ENCODE measurements around the gene ATP2C2.
"Not testable (repeated sequence)": the region's sequence is repeated elsewhere in the genome, so short reads cannot be mapped to it uniquely, and the experiment has no call there.

Gene ATP2C2

DNA sequence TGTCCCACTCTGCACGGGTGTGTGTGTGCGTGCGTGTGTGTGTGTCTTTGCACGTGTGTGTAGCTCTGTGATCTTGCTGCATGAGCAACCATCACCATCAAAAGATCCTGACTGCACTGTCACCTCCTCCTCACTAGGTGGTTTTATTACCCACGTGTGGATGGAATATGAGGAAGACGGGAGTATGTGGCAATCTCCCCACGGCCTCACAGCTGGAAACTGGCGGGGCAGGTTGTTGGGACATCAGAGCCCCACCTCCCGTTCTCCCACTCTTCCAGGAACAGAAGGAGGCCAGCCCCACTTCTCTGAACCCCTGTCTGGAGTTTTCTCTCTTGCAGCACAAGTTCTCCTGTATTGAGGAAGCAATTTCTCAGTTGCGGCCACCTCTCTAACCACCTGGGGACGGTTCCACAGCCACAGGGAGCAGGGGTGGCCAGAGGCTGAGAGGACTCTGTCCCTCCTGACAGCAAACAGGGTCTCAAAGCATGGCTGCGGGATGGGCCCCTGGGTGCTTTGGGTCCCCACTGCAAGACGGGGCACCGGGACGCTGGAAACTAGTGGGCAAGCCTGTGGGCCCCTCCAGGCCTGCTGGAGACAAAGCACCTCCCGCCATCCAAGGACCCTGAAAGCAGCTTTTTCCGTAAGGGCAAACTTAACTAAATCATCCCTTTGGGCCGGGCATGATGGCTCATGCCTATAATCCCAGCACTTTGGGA lies 27.9 kb upstream of the ATP2C2 start:
- DNase-seq, result no peak

- no peak for DNase-seq
These were observed 26.6 kb upstream of the ATP2C2 start for GRCh38 chr16:84341528-84342295.

- not testable (repeated sequence) for DNase-seq
These were observed 24.5 kb upstream of the ATP2C2 start for GRCh38 chr16:84343800-84344199.

DNA sequence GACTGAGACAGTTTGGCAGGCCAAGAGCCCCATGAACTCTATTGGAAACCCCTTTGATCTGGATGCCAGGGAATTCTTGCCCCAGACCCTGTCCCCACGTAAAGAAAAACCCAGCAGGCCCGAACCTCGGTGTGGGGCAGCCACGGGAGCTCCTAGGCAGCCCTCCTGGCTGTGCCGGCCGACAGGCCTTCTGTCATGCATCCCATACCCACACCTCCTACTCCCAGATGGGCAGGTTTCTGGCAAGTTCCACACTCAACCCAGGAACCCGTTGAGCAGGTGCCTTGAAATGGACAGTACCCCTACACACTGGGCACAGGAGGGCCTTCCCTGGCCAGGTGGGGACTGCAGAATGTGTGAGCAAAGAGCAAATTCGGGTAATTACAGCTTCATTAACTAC lies 23.6 kb upstream of the ATP2C2 start:
- no peak for DNase-seq

GRCh38 chr16:84347161-84347560 lies 21.2 kb upstream of the ATP2C2 start:
- DNase-seq, result no peak

- DNase-seq, result no peak
These were observed 19.9 kb upstream of the ATP2C2 start for GRCh38 chr16:84348386-84348888.

DNA sequence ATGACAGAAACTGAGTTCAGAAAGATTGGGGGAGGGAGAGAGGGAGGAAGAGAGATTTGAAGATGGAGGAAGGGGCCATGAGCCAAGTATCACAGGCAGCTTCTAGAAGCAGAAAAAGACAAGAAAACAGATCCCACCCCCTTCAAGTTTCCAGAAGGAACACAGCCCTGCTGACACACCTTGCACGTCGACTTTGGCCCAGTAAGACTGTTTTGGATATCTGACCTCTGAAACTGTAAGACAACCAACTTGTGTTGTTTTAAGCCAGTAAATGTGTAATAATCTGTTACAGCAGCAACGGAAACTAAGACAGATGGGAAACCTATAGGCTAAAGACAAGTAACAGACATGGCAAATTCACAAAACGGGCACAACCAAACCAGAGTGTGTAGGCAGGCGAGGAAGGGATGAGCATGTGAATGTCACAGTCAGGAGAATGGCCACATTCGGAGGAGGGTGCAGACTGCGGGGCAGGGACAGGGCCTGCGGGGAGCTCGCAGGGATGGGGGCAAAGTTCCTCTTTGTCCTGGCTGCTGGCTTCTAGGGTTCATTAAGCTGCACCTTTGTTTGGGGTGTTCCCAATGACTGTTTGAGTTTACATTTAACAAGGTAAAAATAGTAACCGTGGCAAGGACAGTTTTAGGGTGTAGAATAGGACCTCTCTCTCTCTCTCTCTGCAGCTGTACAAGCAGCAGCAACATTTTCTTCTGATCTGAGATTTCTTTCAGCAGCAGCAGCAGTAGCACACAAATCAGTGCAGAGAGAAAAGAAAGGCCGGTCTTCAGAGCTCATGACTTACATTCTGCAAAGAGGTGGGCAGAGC lies 18.3 kb upstream of the ATP2C2 start:
- DNase-seq, result no peak

DNA sequence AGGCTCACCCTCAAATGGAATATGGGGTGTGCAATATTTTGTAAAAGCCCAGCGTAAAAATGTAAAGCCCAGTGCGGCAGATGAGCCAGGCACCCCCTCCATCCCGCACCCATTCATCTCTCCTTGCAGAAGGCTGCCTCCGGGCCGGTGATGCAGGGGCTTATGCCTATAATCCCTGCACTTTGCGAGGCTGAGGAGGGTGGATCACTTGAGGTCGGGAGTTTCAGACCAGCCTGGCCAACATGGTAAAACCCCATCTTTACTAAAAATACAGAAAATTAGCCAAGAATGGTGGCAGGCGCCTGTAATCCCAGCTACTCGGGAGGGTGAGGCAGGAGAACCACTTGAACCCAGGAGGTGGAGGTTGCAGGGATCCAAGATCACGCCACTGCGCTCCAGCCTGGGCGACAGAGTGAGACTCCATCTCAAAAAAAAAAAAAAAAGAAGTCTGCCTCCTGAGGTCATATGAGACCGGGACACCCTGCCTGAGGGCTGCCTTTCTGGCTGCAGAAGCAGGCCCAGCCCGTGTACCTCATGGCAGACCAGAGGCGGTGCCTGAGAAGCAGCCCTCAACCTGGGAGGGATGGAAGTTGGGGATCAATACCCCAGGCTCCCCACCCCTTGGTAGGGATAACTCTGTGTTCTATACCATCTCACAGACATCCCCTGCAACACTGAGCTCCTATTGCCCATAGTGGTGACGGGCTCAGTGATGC lies 17.5 kb upstream of the ATP2C2 start:
- DNase-seq, result no peak

DNA sequence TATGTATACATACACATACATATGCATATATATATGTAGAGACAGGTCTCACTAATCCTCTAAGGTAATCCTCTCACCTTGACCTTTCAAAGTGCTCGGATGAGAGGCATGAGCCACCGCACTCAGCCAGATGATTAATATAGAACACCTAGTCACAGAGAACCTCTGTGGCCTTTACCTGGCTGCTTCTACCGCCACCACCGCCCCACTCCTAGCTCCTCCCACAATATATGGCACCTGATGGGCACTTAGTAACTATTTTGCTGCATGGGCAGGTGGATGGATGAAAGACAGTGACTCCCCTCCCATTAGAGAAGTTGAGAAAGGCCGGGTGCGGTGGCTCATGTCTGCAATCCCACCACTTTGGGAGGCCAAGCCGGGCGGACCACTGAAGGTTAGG lies 16.7 kb upstream of the ATP2C2 start:
- DNase-seq, result no peak

DNA sequence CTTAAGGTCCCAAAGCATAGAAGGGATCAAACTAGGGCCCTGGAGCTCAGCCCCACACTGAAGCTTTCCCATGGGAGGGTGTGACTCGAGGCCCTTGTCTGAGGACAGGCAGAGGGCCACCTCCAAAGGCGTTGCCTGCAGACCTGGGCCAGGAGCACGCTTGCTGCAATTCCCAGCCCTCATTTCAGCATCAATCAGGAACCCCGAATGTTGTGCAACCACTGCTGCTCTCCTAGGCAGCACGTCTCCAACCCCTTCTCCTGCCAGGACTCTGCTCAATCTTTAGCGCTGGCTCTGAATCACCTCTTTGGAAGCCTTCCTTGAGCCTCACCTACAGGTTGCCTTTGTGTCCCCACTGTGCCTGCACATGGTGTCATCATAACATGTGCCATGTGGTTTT lies 14.0 kb upstream of the ATP2C2 start:
- no peak for DNase-seq

DNA sequence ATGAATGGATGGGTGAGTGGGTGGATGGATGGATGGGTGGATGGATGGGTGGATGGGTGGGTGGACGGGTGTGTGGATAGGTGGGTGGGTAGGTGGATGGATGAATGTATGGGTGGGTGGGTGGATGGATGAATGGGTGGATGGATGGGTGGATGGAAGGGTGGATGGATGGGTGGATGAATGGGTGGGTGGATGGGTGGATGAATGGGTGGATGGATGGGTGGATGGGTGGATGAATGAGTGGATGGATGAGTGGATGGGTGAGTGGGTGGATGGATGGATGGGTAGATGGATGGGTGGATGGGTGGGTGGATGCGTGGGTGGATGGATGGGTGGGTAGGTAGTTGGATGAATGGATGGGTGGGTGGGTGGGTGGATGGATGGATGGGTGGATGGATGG lies 13.2 kb upstream of the ATP2C2 start:
- no peak for DNase-seq

DNA sequence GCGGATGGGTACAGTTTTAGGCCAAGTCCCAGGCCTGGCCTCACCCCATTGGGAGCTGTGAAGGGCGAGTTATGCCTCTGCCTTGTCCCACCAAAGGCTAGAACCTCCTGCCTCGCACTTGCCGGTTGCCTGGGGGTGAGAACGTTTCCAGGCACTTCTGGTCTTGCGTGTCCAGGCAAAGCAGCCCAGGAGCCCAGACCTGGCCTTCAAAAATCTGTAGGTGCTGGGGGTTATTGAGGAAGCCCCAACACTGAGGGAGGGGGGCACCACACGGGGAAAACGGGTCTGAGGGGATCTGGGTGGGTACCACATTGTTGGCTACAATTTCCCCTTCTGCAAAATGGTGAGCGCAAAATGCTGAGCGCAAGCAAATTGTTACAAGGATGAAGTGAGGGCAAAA lies 12.2 kb upstream of the ATP2C2 start:
- DNase-seq, result no peak

GRCh38 chr16:84356591-84357116 lies 11.7 kb upstream of the ATP2C2 start:
- DNase-seq, result no peak

DNA sequence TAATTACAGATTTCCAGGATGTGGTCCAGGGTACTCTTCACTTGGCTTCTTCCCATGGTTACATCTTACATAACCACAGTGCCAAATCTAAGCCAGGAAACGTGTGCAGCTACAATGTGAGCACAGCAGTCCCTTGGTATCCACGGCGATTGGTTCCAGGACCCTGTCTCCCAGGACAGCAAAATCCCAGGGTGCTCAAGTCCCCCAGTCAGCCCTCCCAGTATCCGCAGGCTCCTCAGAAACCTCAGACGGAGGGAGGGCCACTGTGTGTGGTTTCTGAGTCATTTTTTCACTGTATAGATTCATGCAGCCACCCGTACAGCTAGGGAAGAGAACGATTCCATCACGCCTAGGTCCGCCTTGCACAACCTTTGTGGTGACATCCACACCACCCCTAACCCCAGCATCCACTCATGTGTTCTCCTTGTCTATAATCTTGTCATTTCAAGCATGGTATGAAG lies 11.1 kb upstream of the ATP2C2 start:
- DNase-seq, result no peak

GRCh38 chr16:84358601-84359295 lies 9.6 kb upstream of the ATP2C2 start:
- no peak for DNase-seq

GRCh38 chr16:84359326-84359725 lies 9.0 kb upstream of the ATP2C2 start:
- DNase-seq, result no peak

DNA sequence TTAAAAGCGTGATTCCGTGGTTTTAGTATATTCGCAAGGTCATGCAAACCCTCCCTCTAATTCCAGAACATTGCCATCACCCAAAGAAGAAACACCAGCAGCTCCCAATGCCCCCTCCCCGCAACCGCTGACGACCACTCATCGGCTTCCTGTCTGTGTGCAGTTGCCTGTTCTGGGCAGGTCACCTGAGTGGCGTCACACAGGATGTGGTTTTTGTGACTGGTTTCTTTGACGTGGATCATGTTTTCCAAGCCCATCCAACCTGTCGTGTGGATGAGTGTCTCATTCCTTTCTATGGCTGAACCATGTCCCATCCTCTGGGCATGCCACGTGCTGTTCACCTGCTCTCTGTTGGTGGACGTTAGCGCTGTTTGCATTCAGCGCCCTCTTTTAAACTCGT lies 8.2 kb upstream of the ATP2C2 start:
- no peak for DNase-seq

DNA sequence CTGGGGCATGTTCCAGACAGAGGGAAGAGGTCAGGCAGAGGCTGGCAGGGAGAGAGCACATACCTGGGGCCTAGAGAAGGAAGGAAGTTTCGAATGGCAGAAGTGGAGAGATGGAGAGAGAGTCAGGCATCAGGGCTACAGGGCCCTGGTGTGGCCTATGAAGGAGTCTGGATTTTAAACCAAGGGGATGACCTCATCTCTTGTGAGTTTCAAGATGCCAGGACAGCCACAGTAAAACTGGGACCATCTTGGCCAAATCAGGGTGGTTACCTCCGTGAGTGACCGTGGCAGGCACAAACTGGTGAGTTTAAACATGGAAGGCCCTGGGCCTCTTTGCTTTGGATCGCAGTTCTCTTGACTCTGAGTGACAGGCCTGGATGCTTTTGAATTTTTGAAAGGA lies 7.6 kb upstream of the ATP2C2 start:
- DNase-seq, result no peak

GRCh38 chr16:84361546-84361945 lies 6.8 kb upstream of the ATP2C2 start:
- no peak for DNase-seq

DNA sequence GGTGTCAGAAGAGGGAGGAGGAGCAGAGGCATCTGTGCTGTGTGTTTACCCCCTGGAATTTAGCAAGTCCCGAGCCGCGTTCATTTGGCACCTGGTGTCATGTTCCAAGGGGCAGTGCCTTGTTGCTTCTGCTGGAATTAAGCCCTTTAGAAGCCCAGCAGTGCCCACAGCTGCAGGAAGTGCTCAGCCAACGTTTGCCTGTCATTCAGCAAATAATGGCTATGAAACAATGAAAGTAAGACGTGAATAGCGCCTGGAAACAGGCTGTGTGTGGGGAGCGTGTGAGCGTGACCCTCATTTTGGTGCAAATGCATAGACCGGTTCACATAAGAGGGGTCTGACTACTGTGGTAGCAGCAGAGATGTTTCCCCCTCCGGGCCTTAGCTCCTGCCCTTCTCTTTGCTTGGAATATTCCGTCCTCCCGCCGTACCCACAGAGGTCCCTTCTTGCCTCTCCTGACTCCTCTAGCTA lies 5.8 kb upstream of the ATP2C2 start:
- DNase-seq, result no peak

DNA sequence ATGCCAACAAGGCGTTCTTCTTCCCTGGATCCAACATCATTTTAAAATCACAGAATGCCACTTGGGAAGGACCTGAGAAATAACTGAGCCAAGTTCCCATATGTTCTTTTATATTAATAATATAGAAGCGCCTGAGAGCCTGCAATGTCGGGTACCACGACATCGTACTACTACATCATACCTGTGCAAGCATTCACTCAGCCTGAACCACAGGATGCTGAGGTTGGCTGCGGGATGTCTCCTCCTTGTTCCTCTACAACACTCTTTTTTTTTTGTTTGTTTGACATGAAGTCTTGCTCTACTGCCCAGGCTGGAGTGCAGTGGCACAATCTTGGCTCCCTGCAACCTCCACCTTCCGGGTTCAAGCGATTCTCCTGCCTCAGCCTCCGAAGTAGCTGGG lies 2.1 kb upstream of the ATP2C2 start:
- DNase-seq, result no peak

DNA sequence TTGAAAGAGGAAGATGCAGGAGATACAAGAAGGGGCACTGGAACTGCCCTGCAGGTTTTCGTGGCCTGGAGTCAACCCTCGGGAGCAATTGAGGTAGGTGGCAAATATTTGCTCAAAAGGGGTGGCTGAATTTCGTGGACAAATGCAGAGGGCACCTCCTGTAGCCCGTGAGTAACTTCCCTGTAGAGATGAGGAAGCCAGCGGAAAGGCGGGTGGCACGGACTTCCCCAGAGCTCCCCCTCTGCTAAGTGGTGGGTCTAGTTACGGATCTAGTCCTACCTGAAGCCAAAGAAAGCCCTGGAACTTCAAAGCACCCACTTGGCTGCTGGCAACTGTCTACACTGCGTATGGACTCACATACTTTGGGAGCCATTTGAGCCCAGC lies 1.0 kb upstream of the ATP2C2 start:
- no peak for DNase-seq

Measured in NCI-H1436 (cell line).